Stomach smooth muscle (tissue), 2 donors: Measurements from ENCODE around the gene LDLRAD4.
"Not testable (repeated sequence)": the region's sequence is repeated elsewhere in the genome, so short reads cannot be mapped to it uniquely, and the experiment has no call there.

Experiments
- H3K27ac ChIP-seq: one replicate; pipeline ENCODE4 v1.7.0; 2013; ENCODE audit warnings: mild to moderate bottlenecking, low read length, inconsistent platforms
- H3K27me3 ChIP-seq, 2 donors: one replicate each; pipeline ENCODE4 v1.7.0; 2013; ENCODE audit warnings: low read length in 2 of 2; ENCODE audit not compliant: insufficient read depth in 2 of 2, control insufficient read depth in 1 of 2
- H3K36me3 ChIP-seq, 2 donors: one replicate each; pipeline ENCODE4 v1.7.0; 2013; ENCODE audit warnings: low read length in 2 of 2; ENCODE audit not compliant: control insufficient read depth in 2 of 2, insufficient read depth in 2 of 2
- H3K4me1 ChIP-seq: one replicate; pipeline ENCODE4 v1.7.0; 2013; ENCODE audit warnings: low read length; ENCODE audit not compliant: control insufficient read depth, insufficient read depth
- H3K4me3 ChIP-seq, 2 donors: one replicate each; pipeline ENCODE4 v1.7.0; 2013; ENCODE audit warnings: low read length in 2 of 2
- H3K9ac ChIP-seq, 2 donors: one replicate each; pipeline ENCODE4 v1.7.0; 2013; ENCODE audit warnings: low read length in 2 of 2, mild to moderate bottlenecking in 1 of 2
- H3K9me3 ChIP-seq, 2 donors: one replicate each; pipeline ENCODE4 v1.7.0; 2013; ENCODE audit warnings: low read length in 2 of 2; ENCODE audit not compliant: control insufficient read depth in 2 of 2
- donor health status: healthy.
- donor health status: Pancreatic carcinoma.

The LDLRAD4 gene

GRCh38 chr18:13658436-13659204 is 440.1 kb downstream of the LDLRAD4 start:
- Histone ChIP-seq H3K27me3 (no peaks in the 10 kb centered on the region), H3K27ac (no peak overlapping the region), H3K9me3 (no peaks in the 10 kb centered on the region), H3K9ac (no peak overlapping the region), H3K36me3 (no peaks in the 10 kb centered on the region), H3K4me3 (no peak overlapping the region), H3K4me1 (peaks cover 4% of the 10 kb centered on the region)

- Histone ChIP-seq H3K27me3 (no peaks in the 10 kb centered on the region), H3K4me3 (no peak overlapping the region), H3K9me3 (no peaks in the 10 kb centered on the region), H3K27ac (no peak overlapping the region), H3K9ac (no peak overlapping the region), H3K36me3 (no peaks in the 10 kb centered on the region), H3K4me1 (peaks cover 4% of the 10 kb centered on the region)
Observed at GRCh38 chr18:13660510-13660909, 441.9 kb downstream of the LDLRAD4 start.

- no peak overlapping the region for H3K4me3 ChIP-seq
- H3K9me3 ChIP-seq = no peaks in the 10 kb centered on the region
- H3K27me3 ChIP-seq = no peaks in the 10 kb centered on the region
- no peak overlapping the region for H3K9ac ChIP-seq
- no peak overlapping the region for H3K27ac ChIP-seq
- H3K4me1 ChIP-seq = peaks cover 4% of the 10 kb centered on the region
- H3K36me3 ChIP-seq = no peaks in the 10 kb centered on the region
Observed at GRCh38 chr18:13661051-13661778, 442.7 kb downstream of the LDLRAD4 start.

GRCh38 chr18:13661779-13662256 is 443.3 kb downstream of the LDLRAD4 start:
- Histone ChIP-seq H3K4me1 (peaks cover 4% of the 10 kb centered on the region), H3K27ac (no peak overlapping the region), H3K9me3 (no peaks in the 10 kb centered on the region)

GRCh38 chr18:13672657-13673056 is 454.1 kb downstream of the LDLRAD4 start:
- no peak overlapping the region for H3K9ac ChIP-seq
- no peak overlapping the region for H3K27ac ChIP-seq
- H3K9me3 ChIP-seq = no peaks in the 10 kb centered on the region
- H3K4me3 ChIP-seq = no peak overlapping the region
- H3K27me3 ChIP-seq = no peaks in the 10 kb centered on the region
- no peaks in the 10 kb centered on the region for H3K4me1 ChIP-seq
- no peaks in the 10 kb centered on the region for H3K36me3 ChIP-seq

More at GRCh38 chr18:13661779-13662256, 443.3 kb downstream of the LDLRAD4 start:
- Histone ChIP-seq H3K9ac (no peak overlapping the region), H3K36me3 (peaks cover 0 to 2% of the 10 kb centered on the region in 2 donors), H3K27me3 (no peaks in the 10 kb centered on the region), H3K4me3 (no peak overlapping the region)

GRCh38 chr18:13676471-13676870 is 457.9 kb downstream of the LDLRAD4 start:
- Histone ChIP-seq H3K27me3 (no peaks in the 10 kb centered on the region), H3K9ac (no peak overlapping the region), H3K4me1 (peaks cover 9% of the 10 kb centered on the region), H3K4me3 (no peak overlapping the region), H3K9me3 (no peaks in the 10 kb centered on the region), H3K36me3 (no peaks in the 10 kb centered on the region), H3K27ac (no peak overlapping the region)

- not testable (repeated sequence) for H3K4me3 ChIP-seq, H3K27me3 ChIP-seq, H3K27ac ChIP-seq, H3K9me3 ChIP-seq, H3K9ac ChIP-seq, H3K36me3 ChIP-seq, H3K4me1 ChIP-seq
Observed at GRCh38 chr18:13677350-13677749, 458.8 kb downstream of the LDLRAD4 start.

GRCh38 chr18:13680612-13681011 is 462.1 kb downstream of the LDLRAD4 start:
- Histone ChIP-seq H3K4me1 (peaks cover 9% of the 10 kb centered on the region), H3K9me3 (no peaks in the 10 kb centered on the region), H3K27ac (no peak overlapping the region)

GRCh38 chr18:13681701-13682100 is 463.1 kb downstream of the LDLRAD4 start:
- Histone ChIP-seq H3K36me3 (no peaks in the 10 kb centered on the region), H3K9me3 (no peaks in the 10 kb centered on the region), H3K4me1 (peaks cover 9% of the 10 kb centered on the region), H3K27me3 (no peaks in the 10 kb centered on the region), H3K9ac (no peak overlapping the region), H3K4me3 (no peak overlapping the region), H3K27ac (no peak overlapping the region)

More at GRCh38 chr18:13680612-13681011, 462.1 kb downstream of the LDLRAD4 start:
- Histone ChIP-seq H3K27me3 (no peaks in the 10 kb centered on the region), H3K36me3 (no peaks in the 10 kb centered on the region), H3K9ac (no peak overlapping the region), H3K4me3 (no peak overlapping the region)

GRCh38 chr18:13684546-13684945 is 466.0 kb downstream of the LDLRAD4 start:
- Histone ChIP-seq H3K9me3 (no peaks in the 10 kb centered on the region), H3K36me3 (no peaks in the 10 kb centered on the region), H3K27me3 (no peaks in the 10 kb centered on the region), H3K4me3 (no peak overlapping the region), H3K4me1 (no peaks in the 10 kb centered on the region), H3K27ac (no peak overlapping the region), H3K9ac (no peak overlapping the region)
